HuH-7 (cell line): ENCODE data around the gene SLC46A3.
"Not testable (repeated sequence)": the region's sequence is repeated elsewhere in the genome, so short reads cannot be mapped to it uniquely, and the experiment has no call there.

Source experiments
- DNase-seq: peaks from one replicate; pipeline ENCODE4 v3.0.0; 2011; ENCODE audit warnings: low spot score

Gene SLC46A3

GRCh38 chr13:28729541-28729940 is 10.8 kb upstream of the SLC46A3 start:
- no peak for DNase-seq

DNA sequence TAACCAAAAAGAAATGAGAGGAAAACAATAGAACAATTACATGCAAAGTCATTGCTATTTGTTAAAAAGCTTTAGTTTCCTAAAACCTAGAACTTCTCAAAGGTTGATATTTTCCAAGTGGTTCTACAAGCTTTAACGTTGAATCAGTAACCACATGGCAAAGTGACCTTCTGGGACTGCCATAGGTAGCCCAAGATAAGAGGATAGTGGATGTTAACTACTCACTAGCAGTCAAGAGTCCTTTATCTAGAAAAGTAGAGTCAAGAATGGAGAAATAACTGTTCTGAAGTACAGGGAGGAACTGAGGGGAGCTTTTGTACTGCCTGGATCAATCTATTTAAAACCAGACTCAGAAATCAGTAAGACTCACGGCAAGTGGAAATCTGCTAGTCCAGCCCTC is 9.9 kb upstream of the SLC46A3 start:
- no peak for DNase-seq

DNA sequence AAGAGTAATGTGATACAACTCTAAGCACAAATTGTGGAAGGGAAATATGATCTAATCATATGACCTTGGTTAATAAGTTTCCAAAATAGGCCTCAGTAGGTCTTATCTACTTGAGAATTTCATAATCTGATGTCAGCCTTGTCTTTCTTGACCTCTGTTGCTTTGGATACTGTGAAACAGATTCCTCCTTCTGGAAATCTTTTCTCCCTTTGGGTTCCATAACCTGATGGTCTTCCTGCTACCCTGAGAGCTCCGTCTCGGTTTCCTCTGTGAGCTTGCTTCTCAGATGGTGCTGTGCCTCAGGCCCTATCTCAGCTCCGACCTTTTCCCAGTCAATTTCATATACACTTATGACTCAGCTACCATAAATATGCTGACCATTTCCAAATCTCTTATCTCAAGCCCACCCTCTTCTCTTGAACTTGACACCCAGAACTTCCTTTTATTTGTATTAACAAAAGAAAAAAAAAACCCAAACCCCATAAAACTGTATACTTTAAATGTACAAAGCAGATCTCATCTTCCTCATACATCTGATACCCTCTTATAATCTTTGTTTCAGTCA is 6.4 kb upstream of the SLC46A3 start:
- no peak for DNase-seq

DNA sequence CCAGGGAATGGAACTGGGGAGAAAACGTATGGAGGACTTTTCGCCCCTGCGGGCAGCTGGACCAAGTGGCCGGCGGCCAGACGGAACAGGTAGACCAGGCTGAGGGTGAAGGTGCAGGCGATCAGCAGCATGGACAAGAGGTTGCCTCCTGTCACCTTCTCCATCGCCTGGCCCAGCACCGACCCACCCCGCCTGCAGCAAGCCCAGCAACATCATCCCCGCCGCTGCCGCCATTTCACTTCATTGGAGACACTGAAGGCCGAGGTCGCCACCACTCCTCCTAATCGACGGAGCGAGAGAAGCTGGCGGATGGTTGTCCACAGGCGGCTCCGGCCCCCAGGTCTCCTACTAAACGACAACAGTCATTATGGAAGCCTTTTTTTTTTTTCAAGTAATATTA is 5.0 kb upstream of the SLC46A3 start:
- no peak for DNase-seq

DNA sequence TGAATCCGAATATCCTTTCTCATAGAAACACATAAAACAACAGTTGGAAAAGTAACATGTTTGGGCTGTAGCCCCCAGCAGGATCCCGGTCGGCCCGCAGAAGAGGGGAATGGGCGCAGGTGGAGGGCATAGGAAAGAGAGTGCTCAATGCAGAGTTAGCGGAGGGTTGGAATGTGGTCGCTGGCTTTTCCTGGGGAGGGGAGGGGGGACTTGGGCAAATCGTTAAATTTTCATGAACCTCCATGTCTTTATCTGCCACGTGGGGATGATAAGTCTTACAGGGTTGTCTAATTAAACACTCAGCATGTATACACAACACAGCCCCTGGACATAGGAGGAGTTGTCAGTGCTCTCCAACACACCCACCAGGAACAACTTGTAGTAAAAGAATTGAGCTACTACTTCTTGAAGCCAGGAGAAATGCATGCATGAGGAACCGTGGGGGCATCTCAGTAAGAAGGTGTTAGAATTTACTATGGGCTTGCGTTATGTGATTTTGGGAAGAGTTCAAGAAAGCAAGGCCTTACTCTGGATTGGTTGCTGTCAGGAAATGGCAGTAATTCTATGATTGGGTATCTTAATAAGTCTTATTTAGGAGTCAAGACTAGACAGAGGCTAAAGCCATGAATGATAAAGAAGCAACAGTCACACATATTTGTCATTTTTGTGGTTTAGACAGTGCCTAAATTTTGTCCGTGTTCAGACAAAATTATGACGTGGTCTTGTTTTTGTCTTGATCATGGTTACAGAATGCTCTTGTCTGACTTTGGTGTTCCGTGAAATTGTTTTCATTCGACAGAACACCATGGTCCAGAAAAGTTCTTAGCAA is 671 bp upstream of the SLC46A3 start:
- DNase-seq = no peak

DNA sequence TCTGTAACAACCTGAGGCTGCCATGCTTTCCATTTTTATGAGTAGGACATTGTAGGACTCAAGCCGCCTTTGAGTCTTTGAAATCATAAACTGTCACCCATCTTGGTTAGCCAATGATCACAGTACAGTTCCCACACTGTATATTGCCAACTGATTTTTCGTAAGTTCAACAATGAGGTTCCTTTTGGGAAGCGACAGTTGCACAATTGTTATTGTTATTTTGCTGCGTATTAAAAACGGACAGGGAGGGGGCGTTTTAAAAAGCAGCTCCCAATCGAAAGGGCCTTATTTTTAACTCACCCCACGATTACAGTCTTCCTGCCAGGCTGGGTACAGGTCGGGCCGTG is 601 bp downstream of the SLC46A3 start:
- no peak for DNase-seq

GRCh38 chr13:28717170-28717569 is 1.6 kb downstream of the SLC46A3 start:
- DNase-seq = no peak

DNA sequence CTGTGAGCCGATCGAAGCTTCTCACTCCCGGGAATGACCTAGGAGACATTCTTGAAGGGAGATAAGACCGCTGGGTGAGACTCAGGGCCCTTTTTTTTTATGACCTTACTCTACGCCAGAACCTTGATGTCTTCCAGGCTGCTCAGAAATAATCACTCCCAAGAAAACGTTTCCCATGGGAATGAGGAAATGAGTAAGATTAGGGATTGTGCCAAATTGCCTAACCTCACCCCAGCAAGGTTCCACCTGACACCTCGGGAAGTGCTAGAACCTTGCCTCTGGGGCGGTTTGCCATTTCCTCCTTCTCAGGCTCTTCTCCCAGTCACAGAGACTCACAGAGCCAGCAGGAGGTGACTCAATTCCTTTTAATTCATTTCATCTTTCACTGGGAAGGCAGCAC is 2.3 kb downstream of the SLC46A3 start:
- no peak for DNase-seq

DNA sequence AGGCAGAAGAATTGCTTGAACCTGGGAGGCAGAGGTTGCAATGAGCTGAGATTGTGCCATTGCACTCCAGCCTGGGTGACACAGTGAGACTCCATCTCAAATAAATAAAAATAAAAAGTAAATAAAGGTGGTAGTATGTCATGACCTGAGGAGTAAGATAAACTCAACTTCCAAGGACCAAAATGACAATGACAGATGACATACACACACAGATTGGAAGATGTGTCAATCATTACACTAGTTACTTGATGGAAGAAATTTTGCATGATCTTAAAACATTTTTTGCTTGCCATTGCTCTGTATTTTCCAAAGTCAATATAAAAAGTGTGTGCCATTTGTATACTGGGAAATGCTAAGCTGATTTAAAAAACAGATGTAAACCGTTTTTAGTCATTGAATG is 4.1 kb downstream of the SLC46A3 start:
- no peak for DNase-seq

DNA sequence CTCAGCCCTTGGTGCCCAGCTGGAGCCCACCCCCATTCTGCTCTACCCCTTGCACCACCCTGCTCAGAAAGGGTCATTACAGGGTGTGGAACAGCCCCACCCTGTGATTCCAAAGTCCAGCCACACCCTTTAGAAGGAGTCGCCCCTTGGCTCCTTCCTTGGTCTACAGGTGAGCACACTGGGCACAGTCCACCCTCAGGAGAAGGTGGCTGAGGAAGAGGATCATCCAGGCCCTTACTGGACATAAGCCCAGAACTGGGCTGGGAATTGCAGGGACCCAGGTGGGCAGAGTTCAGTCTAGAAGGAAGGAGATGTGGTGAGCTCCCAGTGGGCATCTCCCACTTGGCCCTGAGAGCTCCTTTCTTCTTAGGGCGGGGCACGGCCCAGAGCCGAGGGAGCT is 8.6 kb downstream of the SLC46A3 start:
- no peak for DNase-seq

- DNase-seq = no peak
Observed at GRCh38 chr13:28707629-28708427, 10.9 kb downstream of the SLC46A3 start.

GRCh38 chr13:28705461-28706083 is 13.2 kb downstream of the SLC46A3 start:
- no peak for DNase-seq

- DNase-seq = no peak
Observed at GRCh38 chr13:28704919-28705318, 13.9 kb downstream of the SLC46A3 start.

DNA sequence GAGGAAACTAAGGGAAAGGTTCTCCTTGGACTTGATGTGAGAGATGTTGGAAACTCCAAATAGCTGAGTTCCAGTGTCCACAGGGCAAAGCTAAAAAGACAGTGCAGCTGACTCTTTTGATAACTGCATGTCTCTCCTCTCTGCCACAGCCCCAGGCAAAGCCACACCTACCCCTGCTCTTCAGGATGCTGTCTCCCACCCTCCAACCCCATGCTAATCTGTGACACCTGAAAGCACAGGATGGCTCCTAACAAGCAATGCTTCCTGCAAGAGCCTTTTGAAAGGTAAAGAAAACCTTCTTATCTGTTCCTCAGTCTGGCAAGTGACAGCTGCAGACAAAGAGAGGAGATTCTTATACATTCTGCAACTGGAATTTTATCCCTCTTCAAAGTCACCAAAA is 14.5 kb downstream of the SLC46A3 start:
- DNase-seq = no peak

GRCh38 chr13:28699246-28699645 is 19.5 kb downstream of the SLC46A3 start:
- no peak for DNase-seq

- DNase-seq = no peak
Observed at GRCh38 chr13:28697441-28697840, 21.3 kb downstream of the SLC46A3 start.

DNA sequence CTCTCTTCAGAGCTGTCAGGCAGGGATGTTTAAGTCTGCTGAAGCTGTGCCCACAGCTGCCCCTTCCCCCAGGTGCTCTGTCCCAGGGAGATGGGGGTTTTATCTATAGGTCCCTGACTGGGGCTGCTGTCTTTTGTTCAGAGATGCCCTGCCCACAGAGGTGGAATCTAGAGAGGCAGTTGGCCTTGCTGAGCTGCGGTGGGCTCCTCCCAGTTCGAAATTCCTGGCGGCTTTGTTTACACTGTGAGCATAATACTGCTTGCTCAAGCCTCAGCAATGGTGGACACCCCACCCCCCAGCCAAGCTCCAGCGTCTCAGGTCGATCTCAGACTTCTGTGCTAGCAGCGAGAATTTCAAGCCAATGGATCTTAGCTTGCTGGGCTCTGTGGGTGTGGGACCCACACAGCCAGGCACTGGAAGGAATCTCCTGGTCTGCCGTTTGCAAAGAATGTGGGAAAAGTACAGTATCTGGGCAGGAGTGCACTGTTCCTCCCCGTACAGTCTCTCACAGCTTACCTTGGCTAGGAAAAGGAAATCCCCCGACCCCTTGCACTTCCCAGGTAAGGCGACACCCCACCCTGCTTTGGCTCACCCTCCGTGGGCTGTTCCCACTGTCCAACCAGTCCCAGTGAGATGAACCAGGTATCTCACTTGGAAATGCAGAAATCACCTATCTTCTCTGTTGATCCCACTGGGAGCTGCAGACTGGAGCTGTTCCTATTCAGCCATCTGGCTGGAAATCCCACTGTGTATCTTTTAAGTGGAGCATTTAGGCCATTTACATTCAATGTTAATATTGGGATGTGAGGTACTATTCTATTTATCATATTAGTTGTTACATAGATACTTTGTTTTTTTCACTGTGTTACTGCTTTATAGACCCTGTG is 24.9 kb downstream of the SLC46A3 start:
- not testable (repeated sequence) for DNase-seq

- DNase-seq = no peak
Observed at GRCh38 chr13:28685892-28686291, 32.9 kb downstream of the SLC46A3 start.

GRCh38 chr13:28685114-28685513 is 33.7 kb downstream of the SLC46A3 start:
- DNase-seq = no peak

DNA sequence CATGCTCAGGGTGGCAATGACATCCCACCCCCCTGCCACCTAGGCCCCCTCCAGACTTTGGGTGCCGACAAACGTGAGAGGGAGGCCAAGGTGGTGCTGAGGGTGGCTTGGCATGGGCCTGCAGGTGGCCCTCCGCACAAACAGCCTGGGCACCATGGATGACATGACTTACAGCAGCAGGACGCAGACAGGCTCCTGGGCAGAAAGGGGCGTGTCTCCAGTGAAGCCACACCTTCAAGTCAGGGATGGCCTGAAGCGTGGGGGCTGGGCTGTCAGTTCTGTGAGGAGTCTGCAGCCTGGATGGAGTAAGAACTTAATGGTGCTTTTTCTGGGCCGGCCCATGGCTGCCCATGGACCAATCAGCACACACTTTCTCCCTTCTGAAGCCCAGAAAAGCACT is 34.5 kb downstream of the SLC46A3 start:
- DNase-seq = no peak

- not testable (repeated sequence) for DNase-seq
Observed at GRCh38 chr13:28683169-28683568, 35.6 kb downstream of the SLC46A3 start.

DNA sequence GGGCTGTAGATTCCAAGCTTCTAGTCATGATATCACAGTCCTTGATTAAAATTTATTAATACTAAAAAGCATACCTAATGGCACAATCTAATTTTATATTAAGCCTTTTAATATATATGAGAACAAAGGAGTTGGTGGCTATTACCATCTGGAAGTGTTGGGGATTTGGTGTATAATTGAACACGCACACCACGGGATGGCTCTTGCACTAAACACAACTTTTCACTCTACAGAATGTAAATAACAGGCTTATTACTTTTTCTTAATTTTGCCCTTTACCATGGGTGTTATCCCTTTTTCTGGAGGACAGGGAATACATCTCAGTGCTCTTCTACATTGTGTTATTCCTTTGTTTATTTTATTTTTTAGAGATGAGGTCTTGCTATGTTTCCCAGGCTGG is 38.2 kb downstream of the SLC46A3 start:
- no peak for DNase-seq
